VCaP (cell line): ENCODE data around the gene ZNF282.

Experiments
- H3K27ac ChIP-seq: fragments of 450-650 bp; 2 replicates; pipeline ENCODE4 v1.5.1; 2017
- TF ChIP-seq, protein P1 (sequence below): fragments of 450-650 bp; conservative IDR thresholded peaks from 2 replicates; pipeline ENCODE4 v1.5.1; 2017; ENCODE audit warnings: mild to moderate bottlenecking, moderate library complexity

Gene ZNF282

DNA sequence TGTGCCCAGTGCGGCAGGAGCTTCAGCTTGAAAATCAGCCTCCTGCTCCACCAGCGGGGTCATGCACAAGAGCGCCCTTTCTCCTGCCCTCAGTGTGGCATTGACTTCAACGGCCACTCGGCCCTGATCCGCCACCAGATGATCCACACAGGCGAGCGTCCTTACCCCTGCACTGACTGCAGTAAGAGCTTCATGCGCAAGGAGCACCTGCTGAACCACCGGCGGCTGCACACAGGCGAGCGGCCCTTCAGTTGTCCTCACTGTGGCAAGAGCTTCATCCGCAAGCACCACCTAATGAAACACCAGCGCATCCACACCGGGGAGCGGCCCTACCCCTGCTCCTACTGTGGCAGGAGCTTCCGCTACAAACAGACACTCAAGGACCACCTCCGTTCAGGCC lies 16.1 kb upstream of the ZNF282 start:
- H3K27ac ChIP-seq, result no peak overlapping the region
- TF ChIP-seq, protein P1, sequence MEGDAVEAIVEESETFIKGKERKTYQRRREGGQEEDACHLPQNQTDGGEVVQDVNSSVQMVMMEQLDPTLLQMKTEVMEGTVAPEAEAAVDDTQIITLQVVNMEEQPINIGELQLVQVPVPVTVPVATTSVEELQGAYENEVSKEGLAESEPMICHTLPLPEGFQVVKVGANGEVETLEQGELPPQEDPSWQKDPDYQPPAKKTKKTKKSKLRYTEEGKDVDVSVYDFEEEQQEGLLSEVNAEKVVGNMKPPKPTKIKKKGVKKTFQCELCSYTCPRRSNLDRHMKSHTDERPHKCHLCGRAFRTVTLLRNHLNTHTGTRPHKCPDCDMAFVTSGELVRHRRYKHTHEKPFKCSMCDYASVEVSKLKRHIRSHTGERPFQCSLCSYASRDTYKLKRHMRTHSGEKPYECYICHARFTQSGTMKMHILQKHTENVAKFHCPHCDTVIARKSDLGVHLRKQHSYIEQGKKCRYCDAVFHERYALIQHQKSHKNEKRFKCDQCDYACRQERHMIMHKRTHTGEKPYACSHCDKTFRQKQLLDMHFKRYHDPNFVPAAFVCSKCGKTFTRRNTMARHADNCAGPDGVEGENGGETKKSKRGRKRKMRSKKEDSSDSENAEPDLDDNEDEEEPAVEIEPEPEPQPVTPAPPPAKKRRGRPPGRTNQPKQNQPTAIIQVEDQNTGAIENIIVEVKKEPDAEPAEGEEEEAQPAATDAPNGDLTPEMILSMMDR, result no peak

DNA sequence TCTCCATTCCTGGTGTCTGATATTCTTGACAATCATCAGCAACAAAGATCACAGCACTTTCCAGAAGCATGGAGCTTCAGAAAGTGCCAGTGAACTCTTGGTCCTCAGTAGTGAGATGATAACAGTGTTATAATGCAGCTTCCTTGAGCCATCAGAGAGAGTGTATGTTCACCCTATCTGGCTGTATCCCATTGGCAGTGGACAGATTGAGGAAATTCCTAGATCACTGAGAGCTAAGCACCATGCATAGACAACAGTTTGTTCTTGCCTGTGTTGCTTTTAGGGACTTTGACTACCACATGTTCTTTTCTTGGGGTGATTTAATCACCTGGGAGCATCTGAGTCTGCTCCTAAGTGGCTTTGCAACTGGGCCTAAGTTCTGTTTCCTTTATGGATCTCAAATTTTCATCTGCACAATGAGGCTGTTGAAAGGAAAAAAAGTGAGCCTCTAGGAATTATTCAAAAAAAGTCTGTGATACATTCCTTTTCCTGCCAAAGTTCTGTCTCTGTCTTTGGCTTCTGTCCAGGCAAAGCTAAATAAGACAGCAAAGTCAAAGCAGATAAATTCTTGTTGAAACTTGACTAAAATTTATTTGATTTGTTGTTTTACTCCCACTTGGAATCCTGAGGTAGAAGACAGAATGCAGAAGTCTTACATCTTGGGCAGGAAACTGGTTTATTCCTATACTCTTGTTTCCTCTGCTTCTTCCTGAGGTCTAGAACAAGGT lies 14.5 kb upstream of the ZNF282 start:
- TF ChIP-seq, protein P1, result no peak
- H3K27ac ChIP-seq, result no peak overlapping the region

DNA sequence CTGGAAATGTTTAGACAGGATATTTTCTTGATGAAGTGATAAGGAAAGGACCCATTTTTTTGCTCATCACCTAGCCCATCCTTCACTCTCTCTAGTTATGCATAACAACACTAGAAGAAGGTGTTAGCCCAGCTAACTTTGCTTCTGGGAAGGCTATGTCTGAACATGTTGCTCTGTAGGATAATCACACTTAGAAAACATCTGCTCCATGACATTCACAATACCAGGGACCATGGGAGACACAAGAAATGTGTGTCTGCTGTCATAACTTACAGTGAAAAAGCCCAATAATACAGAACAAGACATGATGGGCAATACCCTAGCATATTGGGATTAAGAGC lies 13.9 kb upstream of the ZNF282 start:
- TF ChIP-seq, protein P1, result no peak
- no peak overlapping the region for H3K27ac ChIP-seq

DNA sequence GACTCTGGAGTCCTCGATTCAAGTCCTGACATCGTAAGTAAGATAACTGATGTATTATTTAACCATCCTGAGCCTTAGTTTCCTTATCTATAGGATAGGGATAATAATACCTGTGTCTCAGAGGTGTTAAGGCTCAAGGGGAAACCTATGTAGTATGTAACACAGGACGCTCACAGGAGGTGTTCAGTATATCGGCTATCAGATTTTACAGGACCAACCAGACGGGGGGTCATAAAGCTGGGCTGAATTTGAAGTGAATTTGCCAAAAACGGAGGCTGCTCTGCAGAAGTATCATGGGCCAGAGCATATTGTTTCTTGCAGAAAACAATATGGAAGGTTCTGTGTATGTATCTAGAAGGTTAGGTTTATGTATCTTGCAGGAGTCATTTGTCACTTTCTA lies 11.1 kb upstream of the ZNF282 start:
- TF ChIP-seq, protein P1, result no peak
- H3K27ac ChIP-seq, result no peak overlapping the region

DNA sequence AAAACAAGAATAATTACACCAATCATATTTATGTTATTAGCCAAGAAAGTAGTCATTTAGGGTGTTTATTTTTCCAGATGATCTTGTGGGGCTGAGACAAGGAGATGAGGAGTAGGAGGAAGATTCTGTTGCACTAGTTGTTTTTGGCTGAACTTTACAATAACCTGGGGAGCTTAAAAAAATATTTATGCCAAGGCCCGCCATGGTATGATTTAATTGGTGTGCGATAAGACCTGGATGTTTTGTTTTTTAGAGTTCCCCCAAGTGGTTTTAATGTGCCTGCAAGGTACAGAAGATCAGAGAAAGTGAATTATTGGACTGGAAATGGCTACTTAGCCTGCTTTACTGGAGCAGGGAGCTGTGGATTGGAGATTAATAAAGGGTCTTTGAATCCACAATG lies 7.1 kb upstream of the ZNF282 start:
- no peak overlapping the region for H3K27ac ChIP-seq
- TF ChIP-seq, protein P1, result no peak

DNA sequence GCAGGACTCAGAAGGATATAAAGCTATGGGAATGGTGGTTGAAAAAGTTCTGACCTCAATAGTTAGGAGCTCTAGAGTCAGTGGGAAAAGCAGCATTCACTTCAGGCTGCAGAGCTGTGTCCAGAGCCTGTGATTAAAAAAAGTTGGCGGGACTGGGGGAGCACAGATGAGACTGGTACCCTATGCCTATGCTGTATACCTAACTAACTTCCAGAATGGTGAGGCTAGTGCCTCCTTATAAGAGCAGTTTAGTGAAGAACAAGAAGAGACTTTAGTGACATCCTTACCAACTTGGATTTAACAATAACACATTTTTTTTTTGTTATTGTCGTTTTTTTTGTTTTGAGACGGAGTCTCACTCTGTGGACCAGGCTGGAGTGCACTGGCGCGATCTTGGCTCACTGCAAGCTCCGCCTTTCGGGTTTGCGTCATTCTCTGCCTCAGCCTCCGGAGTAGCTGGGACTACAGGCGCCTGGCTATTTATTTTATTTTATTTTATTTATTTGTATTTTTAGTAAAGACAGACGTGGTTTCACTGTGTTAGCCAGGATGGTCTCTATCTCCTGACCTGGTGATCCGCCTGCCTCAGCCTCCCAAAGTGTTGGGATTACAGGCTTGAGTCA lies 6.6 kb upstream of the ZNF282 start:
- TF ChIP-seq, protein P1, result no peak
- no peak overlapping the region for H3K27ac ChIP-seq

DNA sequence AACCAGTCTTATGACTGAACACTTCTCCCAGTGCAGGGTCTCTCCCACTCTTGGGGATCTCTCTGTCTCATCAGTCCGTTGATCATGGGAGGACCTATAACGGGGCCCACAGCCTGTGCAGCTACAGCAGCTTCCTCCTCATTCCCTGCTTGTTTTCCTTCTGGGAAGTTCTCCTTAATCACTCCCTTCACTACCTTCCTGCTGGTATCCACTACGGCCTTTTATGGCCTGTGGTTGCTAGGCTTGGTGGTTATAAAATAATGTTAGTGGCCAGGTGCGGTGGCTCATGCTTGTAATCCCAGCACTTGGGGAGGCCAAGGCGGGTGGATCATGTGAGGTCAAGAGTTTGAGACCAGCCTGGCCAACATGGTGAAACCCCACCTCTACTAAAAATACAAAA lies 3.5 kb upstream of the ZNF282 start:
- TF ChIP-seq, protein P1, result no peak
- no peak overlapping the region for H3K27ac ChIP-seq
